C4-2B (cell line): Measurements from ENCODE around the gene DST.

Source experiments
- H3K27ac ChIP-seq: fragments of 450-650 bp; 2 replicates; pipeline ENCODE4 v1.5.1; 2017
- CTCF ChIP-seq: fragments of 450-650 bp; conservative IDR thresholded peaks from 2 replicates; pipeline ENCODE4 v1.5.1; 2017; ENCODE audit warnings: mild to moderate bottlenecking
- ZFX ChIP-seq: fragments of 450-650 bp; IDR thresholded peaks from 2 replicates; pipeline ENCODE4 v1.6.1; 2017

DST gene

GRCh38 chr6:56435754-56436153 is 206.9 kb downstream of the DST start:
- no peak for TF ChIP-seq CTCF
- no peak for TF ChIP-seq ZFX
- no peak overlapping the region for H3K27ac ChIP-seq

GRCh38 chr6:56435326-56435725 is 207.4 kb downstream of the DST start:
- TF ChIP-seq ZFX (no peak), CTCF (no peak)
- no peak overlapping the region for H3K27ac ChIP-seq

GRCh38 chr6:56434606-56435005 is 208.1 kb downstream of the DST start:
- TF ChIP-seq CTCF = no peak
- TF ChIP-seq ZFX = no peak
- H3K27ac ChIP-seq = no peak overlapping the region

- TF ChIP-seq ZFX = no peak
- TF ChIP-seq CTCF = no peak
Observed at GRCh38 chr6:56433119-56433518, 209.6 kb downstream of the DST start.

GRCh38 chr6:56432194-56432593 is 210.5 kb downstream of the DST start:
- no peak overlapping the region for H3K27ac ChIP-seq
- TF ChIP-seq CTCF (no peak), ZFX (no peak)

More at GRCh38 chr6:56433119-56433518, 209.6 kb downstream of the DST start:
- no peak overlapping the region for H3K27ac ChIP-seq

- no peak for TF ChIP-seq ZFX
- H3K27ac ChIP-seq = no peak overlapping the region
Observed at GRCh38 chr6:56430629-56431600, 211.8 kb downstream of the DST start.

- TF ChIP-seq ZFX (no peak), CTCF (no peak)
- H3K27ac ChIP-seq = no peak overlapping the region
Observed at GRCh38 chr6:56424542-56425083, 218.1 kb downstream of the DST start.
